H1 (cell line): ENCODE data around the gene RAB11A. TPM values are rescaled to one million over a fixed set of nuclear protein-coding genes. Genes with fewer than 3 reads are reported as not detected.

Experiments used
- CHD7 ChIP-seq: fragments of 300-600 bp; sonication (generic); IDR thresholded peaks from 2 replicates; pipeline ENCODE4 v1.7.1; 2012; ENCODE audit warnings: low read length, moderate library complexity, mild to moderate bottlenecking, inconsistent platforms; ENCODE audit not compliant: insufficient replicate concordance
- KDM4A ChIP-seq: IDR thresholded peaks from one replicate; pipeline ENCODE4 v1.7.1; 2012; ENCODE audit warnings: low read depth, mild to moderate bottlenecking, moderate library complexity, low read length, inconsistent platforms; ENCODE audit not compliant: severe bottlenecking
- USF2 ChIP-seq: IDR thresholded peaks from 2 replicates; pipeline ENCODE4 v1.6.1; 2011; ENCODE audit warnings: low read length, improper control_type of control experiment
- polyA plus RNA-seq, 7 experiments: library from polyadenylated mRNA; depleted of rRNA in 3 of 7; stranded (reverse) in 5 of 7; unstranded in 2 of 7; fragments of >200 nt in 5 of 7; fragments of 200-250 nt in 2 of 7; gene quantifications; 1 replicate in 5 of 7; 2 replicates in 1 of 7; 4 replicates in 1 of 7; pipeline versions ENCODE4 v1.2.1 to v1.2.3, GENCODE V29; 2011 to 2013; ENCODE audit warnings: missing spikeins in 2 of 7, mixed read lengths in 2 of 7
- total RNA-seq: library from RNA; stranded (reverse); fragmentation: NEBNext Ultra II Directional; extraction: Animal tissue kit (Norgen Biotek cat#: 25700); gene quantifications from 2 replicates; pipeline ENCODE4 v1.2.1, GENCODE V29; 2021

RAB11A gene
- total and polyA plus RNA-seq, 2 of the 8 experiments (the other 6 are each of a cell fraction or from before 2014, with no cell fraction given): 211 to 254 TPM

GRCh38 chr15:65851981-65852380, 17.3 kb upstream of the RAB11A start (continued):
- TF ChIP-seq CHD7 (no peak), KDM4A (no peak), USF2 (no peak)
